GM12801 (cell line): ENCODE measurements around the gene NEDD4.

ENCODE experiments used
- TF ChIP-seq, protein P1 (sequence below): IDR thresholded peaks from one replicate; pipeline ENCODE4 v1.5.1; 2011; ENCODE audit warnings: control low read depth; ENCODE audit not compliant: insufficient read length; ENCODE audit errors: extremely low read depth

NEDD4 gene

DNA sequence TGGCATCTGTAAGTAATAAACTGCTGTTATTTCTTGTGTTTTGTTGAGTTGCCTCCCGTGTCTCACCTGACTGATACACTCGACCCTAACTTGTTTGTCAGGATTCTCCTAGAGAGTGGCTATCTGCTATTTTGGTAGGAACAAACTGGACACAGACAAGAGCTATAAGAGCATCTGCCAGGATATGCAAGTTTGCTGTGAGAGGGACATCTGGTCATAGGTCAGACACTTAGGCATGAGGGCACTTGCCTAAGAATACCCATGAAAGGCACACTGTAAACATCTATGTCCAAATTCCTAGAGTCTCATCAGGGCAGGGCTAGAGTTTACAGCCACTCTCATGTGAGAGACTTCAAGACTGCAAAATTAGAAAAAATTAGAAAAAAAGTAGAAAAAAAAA, 32.5 kb downstream of the NEDD4 start:
- TF ChIP-seq, protein P1, sequence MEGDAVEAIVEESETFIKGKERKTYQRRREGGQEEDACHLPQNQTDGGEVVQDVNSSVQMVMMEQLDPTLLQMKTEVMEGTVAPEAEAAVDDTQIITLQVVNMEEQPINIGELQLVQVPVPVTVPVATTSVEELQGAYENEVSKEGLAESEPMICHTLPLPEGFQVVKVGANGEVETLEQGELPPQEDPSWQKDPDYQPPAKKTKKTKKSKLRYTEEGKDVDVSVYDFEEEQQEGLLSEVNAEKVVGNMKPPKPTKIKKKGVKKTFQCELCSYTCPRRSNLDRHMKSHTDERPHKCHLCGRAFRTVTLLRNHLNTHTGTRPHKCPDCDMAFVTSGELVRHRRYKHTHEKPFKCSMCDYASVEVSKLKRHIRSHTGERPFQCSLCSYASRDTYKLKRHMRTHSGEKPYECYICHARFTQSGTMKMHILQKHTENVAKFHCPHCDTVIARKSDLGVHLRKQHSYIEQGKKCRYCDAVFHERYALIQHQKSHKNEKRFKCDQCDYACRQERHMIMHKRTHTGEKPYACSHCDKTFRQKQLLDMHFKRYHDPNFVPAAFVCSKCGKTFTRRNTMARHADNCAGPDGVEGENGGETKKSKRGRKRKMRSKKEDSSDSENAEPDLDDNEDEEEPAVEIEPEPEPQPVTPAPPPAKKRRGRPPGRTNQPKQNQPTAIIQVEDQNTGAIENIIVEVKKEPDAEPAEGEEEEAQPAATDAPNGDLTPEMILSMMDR: no peak

DNA sequence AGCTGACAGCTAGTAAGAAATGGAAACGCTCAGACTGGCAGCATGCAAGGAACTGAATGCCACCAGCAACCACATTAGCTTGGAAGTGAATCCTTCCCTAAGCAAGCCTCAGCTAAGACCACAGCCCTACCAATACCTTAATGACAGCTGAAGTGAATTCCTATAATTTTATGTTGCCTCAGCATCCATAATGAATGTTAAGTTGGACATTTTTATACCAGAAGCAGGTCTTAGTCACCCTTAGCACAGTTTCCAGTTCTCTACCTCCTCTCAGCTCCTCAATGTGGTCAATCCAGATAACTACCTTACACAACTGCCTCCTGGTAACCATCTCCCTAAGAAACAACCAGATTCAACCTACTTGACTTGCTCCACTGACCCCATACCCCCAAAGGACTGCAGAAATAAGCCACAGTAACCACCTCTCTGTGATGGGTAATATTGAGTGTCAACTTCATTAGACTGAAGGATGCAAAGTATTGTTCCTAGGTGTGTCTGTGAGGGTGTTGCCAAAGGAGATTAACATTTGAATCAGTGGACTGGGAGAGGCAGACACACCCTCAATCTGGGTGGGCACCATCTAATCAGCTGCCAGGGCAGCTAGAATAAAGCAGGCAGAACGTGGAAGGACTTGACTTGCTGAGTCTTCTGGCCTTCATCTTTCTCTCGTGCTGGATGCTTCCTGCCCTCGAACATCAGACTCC, 33.5 kb downstream of the NEDD4 start:
- TF ChIP-seq, protein P1: no peak

DNA sequence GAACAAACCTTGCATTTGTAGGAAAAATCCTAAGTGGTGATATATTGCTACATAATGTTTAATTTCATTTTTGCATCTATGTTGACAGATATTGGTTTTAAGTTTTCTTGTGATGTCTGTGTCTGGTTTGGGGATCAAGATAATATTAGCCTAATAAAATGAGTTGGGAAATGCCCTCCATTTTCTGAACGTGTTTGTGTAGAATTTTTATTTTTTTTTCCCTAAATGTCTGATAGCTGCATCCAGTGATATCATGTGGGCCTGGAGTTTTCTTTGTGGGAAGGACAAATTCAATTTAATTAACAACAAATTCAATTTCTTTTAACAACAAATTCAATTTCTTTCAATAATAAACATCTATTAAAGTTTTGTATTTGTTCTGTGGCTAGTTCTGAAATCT, 35.1 kb downstream of the NEDD4 start:
- TF ChIP-seq, protein P1: no peak

DNA sequence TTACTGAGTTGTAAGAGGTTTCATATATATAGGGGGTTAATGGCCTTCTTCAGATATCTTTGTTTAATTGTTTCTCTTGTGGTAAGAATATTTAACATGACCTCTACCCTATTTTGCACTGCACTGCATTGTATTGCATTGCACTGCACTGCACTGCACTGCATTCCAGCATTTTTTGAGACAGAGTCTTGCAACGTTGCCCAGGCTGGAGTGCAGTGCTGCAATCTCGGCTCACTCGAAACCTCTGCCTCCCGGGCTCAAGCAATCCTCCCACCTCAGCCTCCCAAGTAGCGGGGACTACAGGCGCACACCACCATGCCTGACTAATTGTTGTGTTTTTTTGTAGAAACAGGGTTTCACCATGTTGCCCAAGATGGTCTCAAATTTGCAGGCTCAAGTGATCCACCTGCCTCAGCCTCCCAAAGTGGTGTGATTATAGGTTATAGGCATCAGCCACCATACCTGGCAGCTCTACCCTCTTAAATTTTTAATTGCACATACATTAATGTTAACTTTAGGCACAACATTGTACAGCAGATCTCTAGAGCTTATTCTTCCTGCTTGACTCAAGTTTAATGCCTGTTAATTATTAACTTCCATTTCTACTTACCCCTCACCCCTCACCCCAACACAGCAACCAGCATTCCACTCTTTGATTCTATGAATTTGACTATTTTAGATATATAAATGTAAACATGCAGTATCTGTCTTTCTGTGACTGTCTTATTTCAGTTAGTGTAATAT, 38.4 kb downstream of the NEDD4 start:
- TF ChIP-seq, protein P1: no peak

DNA sequence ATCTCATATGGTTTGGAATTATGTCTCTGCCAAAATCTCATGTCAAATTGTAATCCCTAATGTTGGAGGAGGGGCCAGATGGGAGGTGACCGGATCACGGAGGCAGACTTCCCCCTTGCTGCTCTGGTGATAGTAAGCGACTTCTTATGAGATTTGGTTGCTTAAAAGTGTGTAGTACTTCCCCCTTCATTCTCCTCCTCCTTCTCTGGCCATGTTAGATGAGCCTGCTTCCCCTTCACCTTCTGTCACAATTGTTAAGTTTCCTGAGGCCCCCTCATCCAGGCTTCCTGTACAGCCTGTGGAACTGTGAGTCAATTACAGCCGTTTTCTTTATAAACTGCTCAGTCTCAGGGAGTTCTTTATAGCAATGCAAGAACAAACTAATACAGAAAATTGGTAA, 51.1 kb downstream of the NEDD4 start:
- TF ChIP-seq, protein P1: no peak

DNA sequence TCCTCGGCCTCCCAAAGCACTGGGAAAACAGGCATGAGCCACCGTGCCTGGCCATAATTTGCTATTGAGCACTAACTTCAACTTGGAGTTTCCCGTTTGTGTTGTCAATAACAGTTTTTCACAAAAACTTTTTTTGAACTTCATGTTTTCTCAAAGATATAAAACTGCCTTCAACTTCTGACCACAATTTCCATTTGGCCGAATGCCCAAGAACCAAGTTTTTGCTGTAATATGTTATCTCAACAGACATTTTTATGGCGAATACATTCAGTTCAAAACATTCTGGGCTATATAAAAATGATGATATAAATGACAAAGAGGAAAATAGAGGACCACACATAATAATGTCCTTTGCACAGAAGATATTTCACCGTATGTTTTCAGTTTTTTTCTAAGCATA, 56.4 kb downstream of the NEDD4 start:
- TF ChIP-seq, protein P1: no peak

DNA sequence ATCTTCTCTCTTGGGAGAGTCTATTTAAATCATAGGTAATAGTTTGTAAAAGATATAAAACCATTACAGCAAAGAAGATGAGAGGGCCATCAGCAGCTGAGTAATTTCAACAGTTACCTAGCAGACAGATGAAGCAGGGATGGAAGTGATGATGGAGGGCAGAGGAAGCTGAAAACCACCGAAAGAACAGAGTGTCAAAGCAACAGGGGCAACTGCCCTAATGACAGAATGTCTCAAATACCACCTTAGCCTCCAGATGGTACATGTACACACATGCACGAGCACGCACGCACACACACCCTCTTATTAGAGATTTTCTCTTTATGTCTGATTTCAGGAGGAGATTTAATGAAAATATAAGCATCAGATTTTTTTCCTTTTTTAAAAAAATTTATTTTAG, 64.5 kb downstream of the NEDD4 start:
- TF ChIP-seq, protein P1: no peak
